Measurements from ENCODE around the gene MAGEB18.

MAGEB18 gene

GRCh38 chrX:26138274-26138673 lies at the start of gene MAGEB18:
Gene MAGEB18 (plus strand): TSS chrX:26138343. CDS start chrX:26138986, 643 bp downstream.
- DNase-seq (ENCODE audit: low spot score): no peak

GRCh38 chrX:26100421-26100920 lies 37.7 kb upstream of the MAGEB18 start:
- peak; percentile 52 for DNase-seq (ENCODE audit: low spot score)

- DNase-seq (ENCODE audit: low spot score): no peak
Observed at GRCh38 chrX:26109142-26109541, 29.0 kb upstream of the MAGEB18 start.

GRCh38 chrX:26146024-26146423 lies 7.9 kb downstream of the MAGEB18 start:
- DNase-seq (ENCODE audit: low spot score): no peak

GRCh38 chrX:26160301-26160700 lies 22.2 kb downstream of the MAGEB18 start, which contains the start of gene MAGEB6B:
Gene MAGEB6B (plus strand): TSS chrX:26160601. CDS start chrX:26160601, 0 bp downstream.
- no peak for DNase-seq (ENCODE audit: low spot score)
